MM.1S (cell line): ENCODE results near the gene CHPF2.

Source experiments
- DNase-seq: peaks from one replicate; pipeline ENCODE4 v3.0.0-alpha.2; 2015
- H2AFZ ChIP-seq: fragments of 300-600 bp; sonication (generic); 2 replicates; pipeline ENCODE4 v1.6.0; 2016; ENCODE audit warnings: antibody characterized with exemption, low read length
- H3F3A ChIP-seq: fragments of 300-600 bp; sonication (generic); 2 replicates; pipeline ENCODE4 v1.6.1; 2016; ENCODE audit warnings: mild to moderate bottlenecking, antibody characterized with exemption, low read length, moderate library complexity, mixed read lengths; ENCODE audit not compliant: insufficient read depth
- H3K27ac ChIP-seq: fragments of 300-600 bp; sonication (generic); 2 replicates; pipeline ENCODE4 v1.5.1; 2016; ENCODE audit warnings: mild to moderate bottlenecking, low read length
- H3K27me3 ChIP-seq: fragments of 300-600 bp; sonication (generic); replicated peaks from 2 replicates; pipeline ENCODE4 v1.6.0; 2016; ENCODE audit warnings: low read length; ENCODE audit not compliant: insufficient read depth
- H3K36me3 ChIP-seq: fragments of 300-600 bp; sonication (generic); replicated peaks from 2 replicates; pipeline ENCODE4 v1.6.1; 2016; ENCODE audit warnings: mild to moderate bottlenecking, low read length, mixed read lengths; ENCODE audit not compliant: insufficient read depth
- H3K4me1 ChIP-seq: fragments of 300-600 bp; sonication (generic); 2 replicates; pipeline ENCODE4 v1.6.1; 2016; ENCODE audit warnings: low read length, mixed read lengths
- H3K4me2 ChIP-seq: fragments of 300-600 bp; sonication (generic); 2 replicates; pipeline ENCODE4 v1.6.0; 2016; ENCODE audit warnings: low read depth, low read length
- H3K4me3 ChIP-seq: fragments of 300-600 bp; sonication (generic); 2 replicates; pipeline ENCODE4 v1.5.1; 2016; ENCODE audit warnings: low read length, mixed read lengths
- H3K79me2 ChIP-seq: fragments of 300-600 bp; sonication (generic); 2 replicates; pipeline ENCODE4 v1.6.1; 2016; ENCODE audit warnings: mixed run types, low read length, mixed read lengths
- H3K9ac ChIP-seq: fragments of 300-600 bp; sonication (generic); 2 replicates; pipeline ENCODE4 v1.6.1; 2016; ENCODE audit warnings: low read length, mixed read lengths
- H3K9me2 ChIP-seq: fragments of 300-600 bp; sonication (generic); replicated peaks from 2 replicates; pipeline ENCODE4 v1.6.1; 2016; ENCODE audit warnings: mild to moderate bottlenecking, low read length, mixed read lengths; ENCODE audit not compliant: insufficient read depth
- H3K9me3 ChIP-seq: fragments of 300-600 bp; sonication (generic); replicated peaks from 2 replicates; pipeline ENCODE4 v1.6.1; 2016; ENCODE audit warnings: mild to moderate bottlenecking, low read length, mixed read lengths; ENCODE audit not compliant: insufficient read depth
- H4K20me1 ChIP-seq: fragments of 300-600 bp; sonication (generic); 2 replicates; pipeline ENCODE4 v1.6.1; 2016; ENCODE audit warnings: mild to moderate bottlenecking, low read length, moderate library complexity, mixed read lengths; ENCODE audit not compliant: insufficient read depth
- EZH2 ChIP-seq: fragments of 300-600 bp; sonication (generic); optimal IDR thresholded peaks from 2 replicates; pipeline ENCODE3; 2017; ENCODE audit warnings: low read depth, mild to moderate bottlenecking, antibody characterized with exemption, low read length, mixed read lengths
- EZH2phosphoT487 ChIP-seq: fragments of 300-600 bp; sonication (generic); IDR thresholded peaks from 2 replicates; pipeline ENCODE4 v1.6.1; 2018; ENCODE audit warnings: antibody characterized with exemption, low read length
- TF ChIP-seq, protein P1 (sequence below): fragments of 300-600 bp; sonication (generic); IDR thresholded peaks from 2 replicates; pipeline ENCODE4 v1.5.1; 2016; ENCODE audit warnings: antibody characterized with exemption, low read length, mixed read lengths

Gene CHPF2

DNA sequence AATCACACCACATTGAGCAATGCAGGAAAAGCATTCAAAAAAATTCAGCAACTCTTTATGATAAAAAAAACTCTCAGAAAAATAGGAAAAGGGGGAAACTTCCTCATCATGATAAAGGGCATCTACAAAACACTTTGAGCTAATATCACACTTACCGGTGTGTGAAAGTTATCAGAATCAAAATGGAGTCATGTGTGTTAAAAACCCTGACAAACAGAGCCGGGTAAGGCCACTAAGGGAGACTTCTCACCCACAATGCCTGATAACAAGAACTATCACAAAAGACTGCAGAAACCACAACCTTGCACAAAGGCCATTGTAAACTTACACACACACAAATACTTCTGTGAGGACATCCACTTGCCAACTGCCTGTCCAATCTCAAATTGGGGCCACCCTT lies 51.0 kb downstream of the CHPF2 start:
- Histone ChIP-seq H3K27me3 (peaks cover 49% of the 10 kb centered on the region), H3K4me1 (no peaks in the 10 kb centered on the region), H3K9ac (no peak overlapping the region), H3K27ac (no peak overlapping the region), H3K4me3 (no peak overlapping the region), H4K20me1 (no peaks in the 10 kb centered on the region), H3K36me3 (no peaks in the 10 kb centered on the region), H3F3A (no peaks in the 10 kb centered on the region), H3K9me2 (no peaks in the 10 kb centered on the region), H3K9me3 (no peaks in the 10 kb centered on the region), H3K79me2 (no peaks in the 10 kb centered on the region), H3K4me2 (no peak overlapping the region), H2AFZ (no peak overlapping the region)
- DNase-seq, result no peak
- TF ChIP-seq, protein P1, sequence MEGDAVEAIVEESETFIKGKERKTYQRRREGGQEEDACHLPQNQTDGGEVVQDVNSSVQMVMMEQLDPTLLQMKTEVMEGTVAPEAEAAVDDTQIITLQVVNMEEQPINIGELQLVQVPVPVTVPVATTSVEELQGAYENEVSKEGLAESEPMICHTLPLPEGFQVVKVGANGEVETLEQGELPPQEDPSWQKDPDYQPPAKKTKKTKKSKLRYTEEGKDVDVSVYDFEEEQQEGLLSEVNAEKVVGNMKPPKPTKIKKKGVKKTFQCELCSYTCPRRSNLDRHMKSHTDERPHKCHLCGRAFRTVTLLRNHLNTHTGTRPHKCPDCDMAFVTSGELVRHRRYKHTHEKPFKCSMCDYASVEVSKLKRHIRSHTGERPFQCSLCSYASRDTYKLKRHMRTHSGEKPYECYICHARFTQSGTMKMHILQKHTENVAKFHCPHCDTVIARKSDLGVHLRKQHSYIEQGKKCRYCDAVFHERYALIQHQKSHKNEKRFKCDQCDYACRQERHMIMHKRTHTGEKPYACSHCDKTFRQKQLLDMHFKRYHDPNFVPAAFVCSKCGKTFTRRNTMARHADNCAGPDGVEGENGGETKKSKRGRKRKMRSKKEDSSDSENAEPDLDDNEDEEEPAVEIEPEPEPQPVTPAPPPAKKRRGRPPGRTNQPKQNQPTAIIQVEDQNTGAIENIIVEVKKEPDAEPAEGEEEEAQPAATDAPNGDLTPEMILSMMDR, result no peak
- TF ChIP-seq EZH2, result no peak
- TF ChIP-seq EZH2phosphoT487, result no peak

DNA sequence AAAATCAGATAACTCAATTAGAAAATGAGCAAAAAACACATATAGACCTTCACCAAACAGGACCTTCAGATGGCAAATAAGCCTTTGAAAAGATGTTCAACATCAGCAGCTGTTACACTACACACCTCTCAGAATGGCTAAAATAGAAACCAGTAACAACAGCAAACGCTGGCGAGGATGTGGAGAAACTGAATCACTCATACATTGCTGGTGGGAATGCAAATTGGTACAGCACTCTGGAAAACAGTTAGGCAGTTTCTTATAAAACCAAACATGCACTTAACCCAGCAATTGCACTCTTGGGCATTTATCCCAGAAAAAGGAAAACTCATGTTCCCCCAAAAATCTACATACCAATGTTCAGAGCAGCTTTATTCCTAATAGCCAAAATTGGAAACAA lies 53.9 kb downstream of the CHPF2 start:
- no peak overlapping the region for H3K9ac ChIP-seq
- no peak overlapping the region for H3K27ac ChIP-seq
- peaks cover 45% of the 10 kb centered on the region for H3K27me3 ChIP-seq
- H3K79me2 ChIP-seq, result no peaks in the 10 kb centered on the region
- DNase-seq, result no peak
- H3K9me2 ChIP-seq, result no peaks in the 10 kb centered on the region
- no peaks in the 10 kb centered on the region for H3K36me3 ChIP-seq
- H2AFZ ChIP-seq, result no peak overlapping the region
- no peak for TF ChIP-seq EZH2phosphoT487
- no peak for TF ChIP-seq EZH2
- TF ChIP-seq, protein P1, result no peak
- no peak overlapping the region for H3K4me2 ChIP-seq
- no peaks in the 10 kb centered on the region for H4K20me1 ChIP-seq
- no peak overlapping the region for H3K4me3 ChIP-seq
- no peaks in the 10 kb centered on the region for H3K4me1 ChIP-seq
- no peaks in the 10 kb centered on the region for H3K9me3 ChIP-seq
- no peaks in the 10 kb centered on the region for H3F3A ChIP-seq
